GM12872 (cell line): ENCODE data around the gene SELE.

ENCODE experiments used
- TF ChIP-seq, protein P1 (sequence below): IDR thresholded peaks from 3 replicates; pipeline ENCODE4 v1.5.1; 2011; ENCODE audit warnings: low read depth, mild to moderate bottlenecking, low read length, moderate library complexity; ENCODE audit not compliant: insufficient read depth

Gene SELE, protein sequence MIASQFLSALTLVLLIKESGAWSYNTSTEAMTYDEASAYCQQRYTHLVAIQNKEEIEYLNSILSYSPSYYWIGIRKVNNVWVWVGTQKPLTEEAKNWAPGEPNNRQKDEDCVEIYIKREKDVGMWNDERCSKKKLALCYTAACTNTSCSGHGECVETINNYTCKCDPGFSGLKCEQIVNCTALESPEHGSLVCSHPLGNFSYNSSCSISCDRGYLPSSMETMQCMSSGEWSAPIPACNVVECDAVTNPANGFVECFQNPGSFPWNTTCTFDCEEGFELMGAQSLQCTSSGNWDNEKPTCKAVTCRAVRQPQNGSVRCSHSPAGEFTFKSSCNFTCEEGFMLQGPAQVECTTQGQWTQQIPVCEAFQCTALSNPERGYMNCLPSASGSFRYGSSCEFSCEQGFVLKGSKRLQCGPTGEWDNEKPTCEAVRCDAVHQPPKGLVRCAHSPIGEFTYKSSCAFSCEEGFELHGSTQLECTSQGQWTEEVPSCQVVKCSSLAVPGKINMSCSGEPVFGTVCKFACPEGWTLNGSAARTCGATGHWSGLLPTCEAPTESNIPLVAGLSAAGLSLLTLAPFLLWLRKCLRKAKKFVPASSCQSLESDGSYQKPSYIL

DNA sequence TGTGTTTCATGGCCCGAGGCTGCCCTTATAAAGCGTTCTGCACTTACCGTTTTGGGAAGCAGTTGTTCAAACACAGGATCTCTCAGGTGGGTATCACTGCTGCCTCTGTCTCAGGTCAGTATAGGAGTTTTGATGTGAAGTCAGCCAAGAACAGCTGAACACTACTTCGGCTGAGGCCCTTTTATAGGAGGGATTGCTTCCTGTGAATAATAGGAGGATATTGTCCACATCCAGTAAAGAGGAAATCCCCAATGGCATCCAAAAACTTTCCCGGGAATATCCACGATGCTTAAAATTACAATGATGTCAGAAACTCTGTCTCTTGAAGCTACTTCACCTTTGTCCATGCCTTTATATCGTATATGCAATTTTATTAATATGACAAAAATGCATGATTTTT is at the start of gene SELE:
Gene SELE (minus strand): TSS at position 156 of the 400 bp plus-strand sequence. CDS start 467 bp downstream, outside the sequence.
- TF ChIP-seq, protein P1, sequence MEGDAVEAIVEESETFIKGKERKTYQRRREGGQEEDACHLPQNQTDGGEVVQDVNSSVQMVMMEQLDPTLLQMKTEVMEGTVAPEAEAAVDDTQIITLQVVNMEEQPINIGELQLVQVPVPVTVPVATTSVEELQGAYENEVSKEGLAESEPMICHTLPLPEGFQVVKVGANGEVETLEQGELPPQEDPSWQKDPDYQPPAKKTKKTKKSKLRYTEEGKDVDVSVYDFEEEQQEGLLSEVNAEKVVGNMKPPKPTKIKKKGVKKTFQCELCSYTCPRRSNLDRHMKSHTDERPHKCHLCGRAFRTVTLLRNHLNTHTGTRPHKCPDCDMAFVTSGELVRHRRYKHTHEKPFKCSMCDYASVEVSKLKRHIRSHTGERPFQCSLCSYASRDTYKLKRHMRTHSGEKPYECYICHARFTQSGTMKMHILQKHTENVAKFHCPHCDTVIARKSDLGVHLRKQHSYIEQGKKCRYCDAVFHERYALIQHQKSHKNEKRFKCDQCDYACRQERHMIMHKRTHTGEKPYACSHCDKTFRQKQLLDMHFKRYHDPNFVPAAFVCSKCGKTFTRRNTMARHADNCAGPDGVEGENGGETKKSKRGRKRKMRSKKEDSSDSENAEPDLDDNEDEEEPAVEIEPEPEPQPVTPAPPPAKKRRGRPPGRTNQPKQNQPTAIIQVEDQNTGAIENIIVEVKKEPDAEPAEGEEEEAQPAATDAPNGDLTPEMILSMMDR, result no peak

DNA sequence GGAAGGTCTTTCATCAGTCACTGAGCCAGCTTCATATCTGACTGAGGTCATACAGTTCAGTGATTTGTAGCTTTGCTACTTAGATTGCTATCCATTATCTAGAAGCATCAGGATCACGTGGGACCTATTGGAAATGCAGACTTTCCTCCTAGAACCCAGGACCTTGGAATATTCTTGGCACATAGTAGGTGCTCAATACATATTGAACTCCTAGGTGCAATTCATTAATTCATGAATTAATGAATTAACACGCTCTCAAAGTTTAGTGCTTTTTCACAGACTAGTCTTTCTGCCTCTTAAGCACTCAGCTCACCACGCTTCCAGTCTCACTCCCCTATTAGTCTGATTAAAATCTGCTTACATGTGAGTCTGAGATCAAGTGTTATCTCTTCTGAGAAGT is 48.7 kb upstream of the SELE start:
- TF ChIP-seq, protein P1, result no peak

DNA sequence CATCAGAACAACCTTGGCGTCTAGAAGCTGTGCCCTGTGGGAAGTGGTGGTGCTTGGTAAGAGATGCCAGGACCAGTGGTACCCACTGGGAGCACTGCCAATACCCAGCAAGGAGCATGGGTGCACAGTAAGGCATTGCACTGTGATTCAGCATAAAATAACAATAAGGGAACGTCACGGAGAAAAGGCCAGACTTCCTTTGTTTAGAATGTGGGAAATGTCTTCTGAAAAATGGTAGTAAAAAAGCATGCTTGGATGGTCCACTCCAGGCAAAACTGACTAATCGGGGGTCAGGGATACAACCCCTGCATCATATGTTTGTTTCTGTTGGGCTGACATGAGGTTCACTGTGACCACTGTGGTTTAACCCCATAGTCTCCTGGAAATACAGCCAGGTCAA is 46.1 kb upstream of the SELE start:
- TF ChIP-seq, protein P1, result no peak

DNA sequence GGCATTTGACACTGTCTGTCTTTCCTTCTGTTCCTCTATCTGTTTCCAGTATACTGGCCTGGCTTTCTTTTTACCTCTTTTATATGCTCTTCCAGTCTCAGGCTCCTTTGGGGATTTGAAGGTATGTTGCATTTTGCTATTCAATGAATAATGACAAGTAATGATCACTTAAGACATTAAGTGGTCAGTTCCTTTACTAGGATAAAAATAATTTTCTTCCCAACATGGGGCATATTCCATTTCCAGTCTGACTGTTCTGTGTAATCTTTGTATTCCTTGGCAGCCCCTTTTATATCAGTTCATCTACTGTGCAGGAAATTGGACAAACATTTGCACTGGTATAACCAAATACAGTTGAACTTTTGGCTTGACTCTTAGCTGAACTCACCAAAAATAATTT is 45.3 kb upstream of the SELE start:
- TF ChIP-seq, protein P1, result no peak

DNA sequence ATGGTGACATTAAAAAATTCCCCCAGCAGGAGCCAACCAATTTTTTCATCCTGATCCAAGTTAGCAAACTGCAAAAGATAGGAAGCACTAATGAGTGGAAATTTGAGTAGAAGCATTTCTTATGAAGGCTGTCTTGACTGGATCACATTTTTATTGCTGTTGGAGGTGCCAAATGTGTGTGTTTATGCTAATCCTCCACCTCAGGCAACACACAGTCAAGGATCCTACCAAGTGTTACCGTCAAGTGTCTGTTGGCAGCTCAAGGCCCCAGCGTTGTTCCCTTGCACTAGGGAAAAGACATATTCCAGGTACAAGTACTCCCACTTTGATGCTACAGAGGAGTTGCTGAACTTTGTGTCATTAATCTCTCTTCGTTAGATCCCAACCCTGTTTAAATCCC is 42.6 kb upstream of the SELE start:
- TF ChIP-seq, protein P1, result no peak

DNA sequence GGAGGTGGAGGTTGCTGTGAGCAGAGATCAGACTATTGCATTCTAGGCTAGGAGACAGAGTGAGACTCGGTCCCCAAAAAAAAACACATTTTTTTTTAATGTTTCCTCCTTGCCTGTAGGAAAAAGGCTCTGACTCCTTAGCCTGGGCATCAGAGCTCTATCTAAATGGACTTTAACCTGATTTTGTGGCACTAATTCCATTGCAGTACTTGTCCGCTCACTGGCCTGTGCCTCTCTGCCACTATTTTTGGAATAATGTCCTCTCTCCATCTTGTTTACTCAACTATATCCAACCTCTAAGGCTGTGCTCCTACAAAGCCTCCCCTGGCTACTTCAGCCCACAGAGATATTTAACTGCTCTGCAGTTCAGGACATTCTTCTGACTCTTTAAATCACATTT is 34.3 kb upstream of the SELE start:
- TF ChIP-seq, protein P1, result no peak

DNA sequence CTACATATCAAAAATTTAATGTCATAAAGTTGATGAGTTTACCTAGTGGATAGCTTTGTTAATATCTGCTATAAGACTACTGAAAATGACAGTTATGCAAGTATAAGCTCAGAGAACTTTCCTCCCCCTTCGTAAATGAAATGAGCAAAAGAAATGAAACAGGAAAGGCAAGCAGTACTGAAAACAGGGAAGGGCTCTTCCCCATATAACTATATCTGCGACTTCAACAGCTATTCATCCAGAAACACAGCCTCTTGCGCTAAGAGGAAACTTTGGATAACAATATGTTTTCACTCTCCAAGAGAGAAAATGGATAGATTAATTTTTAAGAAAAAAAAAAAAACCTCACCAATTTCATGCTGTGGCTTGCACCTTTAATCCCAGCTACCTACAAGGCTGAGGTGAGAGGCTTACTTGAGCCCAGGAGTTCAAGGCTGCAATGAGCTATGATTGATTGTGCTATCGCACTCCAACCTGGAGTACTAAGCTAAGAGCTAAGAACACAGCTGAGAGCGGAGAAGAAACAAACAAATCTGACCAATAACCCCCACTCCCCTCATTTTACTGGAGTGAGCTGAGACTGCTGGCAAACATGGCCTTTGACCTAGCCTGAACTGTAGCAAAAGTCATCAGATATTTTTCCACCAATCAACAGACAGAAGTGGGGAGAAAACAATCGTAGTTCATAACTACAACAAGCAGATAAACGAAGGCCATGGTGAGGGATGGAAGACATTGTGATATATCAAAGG is 31.9 kb upstream of the SELE start:
- TF ChIP-seq, protein P1, result no peak
